ENCODE data around the gene CCR7. TPM values are rescaled to one million over a fixed set of nuclear protein-coding genes. Genes with fewer than 3 reads are reported as not detected.

Gene CCR7
- total and polyA plus RNA-seq, 9 donors = 0.18 to 2.5 (median 0.37) TPM; not detected in 2

DNA sequence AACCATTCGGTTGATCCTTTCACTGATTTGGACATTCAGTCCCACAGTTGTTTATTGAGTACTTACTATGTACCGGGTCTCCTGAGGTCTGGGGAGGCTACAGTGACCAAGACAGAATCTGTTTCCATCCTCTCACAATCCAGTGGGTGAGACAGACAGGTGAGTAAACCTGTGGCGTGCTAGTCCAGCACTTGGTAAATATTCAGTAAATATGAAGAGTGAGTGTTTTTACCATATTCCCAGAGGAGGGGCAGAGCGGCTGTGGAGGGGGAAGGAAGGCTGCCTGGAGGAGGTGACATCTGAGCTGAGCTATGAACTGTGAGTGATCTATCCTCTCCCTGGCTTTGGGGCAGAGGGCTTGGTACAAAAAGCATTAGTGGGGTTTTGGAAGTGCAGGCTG is 31.4 kb downstream of the CCR7 start:
- TF ChIP-seq POLR2A (IDR thresholded peaks at IDR 0.05) (no peak), EP300 (IDR thresholded peaks at IDR 0.05) (no peak)
- TF ChIP-seq, protein P1, sequence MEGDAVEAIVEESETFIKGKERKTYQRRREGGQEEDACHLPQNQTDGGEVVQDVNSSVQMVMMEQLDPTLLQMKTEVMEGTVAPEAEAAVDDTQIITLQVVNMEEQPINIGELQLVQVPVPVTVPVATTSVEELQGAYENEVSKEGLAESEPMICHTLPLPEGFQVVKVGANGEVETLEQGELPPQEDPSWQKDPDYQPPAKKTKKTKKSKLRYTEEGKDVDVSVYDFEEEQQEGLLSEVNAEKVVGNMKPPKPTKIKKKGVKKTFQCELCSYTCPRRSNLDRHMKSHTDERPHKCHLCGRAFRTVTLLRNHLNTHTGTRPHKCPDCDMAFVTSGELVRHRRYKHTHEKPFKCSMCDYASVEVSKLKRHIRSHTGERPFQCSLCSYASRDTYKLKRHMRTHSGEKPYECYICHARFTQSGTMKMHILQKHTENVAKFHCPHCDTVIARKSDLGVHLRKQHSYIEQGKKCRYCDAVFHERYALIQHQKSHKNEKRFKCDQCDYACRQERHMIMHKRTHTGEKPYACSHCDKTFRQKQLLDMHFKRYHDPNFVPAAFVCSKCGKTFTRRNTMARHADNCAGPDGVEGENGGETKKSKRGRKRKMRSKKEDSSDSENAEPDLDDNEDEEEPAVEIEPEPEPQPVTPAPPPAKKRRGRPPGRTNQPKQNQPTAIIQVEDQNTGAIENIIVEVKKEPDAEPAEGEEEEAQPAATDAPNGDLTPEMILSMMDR (IDR thresholded peaks at IDR 0.05) = no peak
- 60 to 67% (median 63%) methylated on average over 4 of the region's 4 CpGs for WGBS, 3 donors
- Histone ChIP-seq H3K36me3 (no peaks in the 10 kb centered on the region), H3K4me1 (ENCODE audit: insufficient read depth) (peaks cover 25% of the 10 kb centered on the region), H3K4me3 (no peak overlapping the region), H3K9me3 (no peaks in the 10 kb centered on the region), H3K27me3 (no peaks in the 10 kb centered on the region), H3K27ac (peak overlapping the region in 1 of 2 donors; percentile 75)
- peak in 2 of 5 donors; percentile 30 to 40 for DNase-seq
- intact Hi-C loops (cut with DNase I) = loop anchor here (2.0 to 10.0 kb wide), 7 partner anchors 49 to 177 kb away; partner anchors contain the start of gene IGFBP4 (in 3 of the 4)

DNA sequence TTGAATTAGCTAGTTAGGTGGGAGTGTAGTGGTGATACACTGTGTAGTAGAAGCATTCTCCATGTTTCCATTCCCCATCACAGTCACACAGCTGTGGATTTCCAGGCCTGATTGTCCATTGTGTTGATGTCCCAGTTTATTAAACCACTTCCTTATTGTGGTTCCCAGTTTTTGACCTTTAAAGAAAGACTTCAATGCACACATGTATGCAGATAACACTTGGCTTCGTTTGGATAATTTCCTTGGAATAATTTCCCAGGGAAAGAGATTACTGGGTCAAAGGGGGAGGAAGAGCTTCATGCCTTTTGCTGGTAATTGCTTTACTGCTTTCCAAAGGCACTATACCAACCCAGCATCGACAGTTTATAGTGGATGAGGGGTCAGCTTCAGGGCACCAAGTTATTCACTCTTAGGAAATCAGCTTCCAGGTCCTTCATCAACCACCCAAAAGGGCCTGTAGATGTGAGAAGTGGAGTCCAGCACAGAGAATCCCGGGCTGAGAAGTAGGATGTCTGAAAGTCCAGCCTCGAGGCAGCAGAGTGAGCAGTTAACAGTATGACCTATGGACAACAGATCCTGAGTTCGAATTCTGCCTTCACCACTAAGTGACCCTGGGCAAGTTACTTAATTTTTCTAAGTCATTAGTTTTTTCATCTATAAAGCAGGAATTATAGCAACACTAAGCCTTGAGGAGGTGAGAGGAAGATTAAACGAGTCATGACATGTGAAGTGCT is 32.6 kb downstream of the CCR7 start:
- H3K9me3 ChIP-seq = no peaks in the 10 kb centered on the region
- H3K27me3 ChIP-seq = no peaks in the 10 kb centered on the region
- H3K36me3 ChIP-seq = no peaks in the 10 kb centered on the region
- H3K27ac ChIP-seq = peak overlapping the region in 1 of 2 donors; percentile 55
- peaks cover 19% of the 10 kb centered on the region for H3K4me1 ChIP-seq (ENCODE audit: insufficient read depth)
- WGBS, 3 donors = 32 to 39% (median 36%) methylated on average over 6 of the region's 6 CpGs
- DNase-seq = peak in 2 of 5 donors; percentile 16 to 25
- TF ChIP-seq, protein P1 (IDR thresholded peaks at IDR 0.05) = no peak
- no peak overlapping the region for H3K4me3 ChIP-seq
- intact Hi-C loops (cut with DNase I) = loop anchor here (2.0 to 10.0 kb wide), 6 partner anchors 48 to 175 kb away; partner anchors contain the start of gene IGFBP4 (in 2 of the 4)

DNA sequence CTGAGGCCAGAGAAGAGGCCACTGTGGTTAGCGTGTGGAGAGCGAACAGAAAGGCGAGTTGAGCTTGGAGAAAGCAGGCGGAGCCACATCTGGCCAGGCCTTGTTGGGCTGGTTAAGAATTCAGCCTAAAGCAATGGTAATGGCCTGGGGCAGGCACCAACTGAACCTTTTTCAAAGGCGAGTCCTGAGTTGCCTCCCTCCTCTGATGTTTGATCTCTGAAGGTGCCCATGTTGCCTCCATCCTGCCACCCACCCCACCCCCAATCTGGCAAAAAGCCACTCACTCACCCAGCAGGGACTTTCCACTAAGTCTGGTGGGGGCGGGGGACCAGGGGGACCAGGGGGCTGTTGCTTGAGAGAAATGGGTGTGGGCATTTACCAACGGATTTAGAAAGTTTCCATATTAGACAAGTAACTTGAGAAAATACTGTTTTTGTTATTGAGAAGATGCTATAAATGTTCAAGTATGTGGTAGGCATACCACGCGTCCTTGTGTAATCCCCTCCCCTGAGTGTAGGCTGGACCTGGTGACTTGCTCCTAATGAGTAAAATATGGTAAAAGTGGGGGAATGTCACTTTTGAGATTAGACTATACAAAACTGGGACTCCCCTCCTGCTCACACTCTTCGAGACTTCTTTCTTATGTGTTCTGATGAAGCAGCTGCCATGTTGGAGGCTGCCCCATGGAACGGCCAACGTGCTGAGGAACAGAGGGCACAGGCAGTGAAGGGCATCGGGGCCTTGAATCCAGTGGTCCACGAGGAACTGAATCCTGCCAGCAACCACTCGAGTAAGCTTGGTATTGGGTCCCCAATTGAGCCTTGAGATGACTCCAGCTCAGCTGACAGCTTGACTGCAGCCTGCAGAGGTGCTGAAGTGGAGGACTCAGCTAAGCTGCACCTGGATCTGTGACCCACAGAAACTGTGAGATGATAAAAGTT is 34.0 kb downstream of the CCR7 start:
- Histone ChIP-seq H3K4me3 (no peak overlapping the region), H3K9me3 (no peaks in the 10 kb centered on the region), H3K36me3 (no peaks in the 10 kb centered on the region), H3K27ac (no peak overlapping the region), H3K27me3 (no peaks in the 10 kb centered on the region), H3K4me1 (ENCODE audit: insufficient read depth) (peaks cover 13% of the 10 kb centered on the region)
- intact Hi-C loops (cut with DNase I) = loop anchor here (5.0 to 10.0 kb wide), 5 partner anchors 47 to 174 kb away; partner anchors contain the start of gene IGFBP4 (in 2 of the 4)
- peak in 3 of 5 donors; percentile 27 to 45 (median 38) for DNase-seq
- no peak for TF ChIP-seq EP300 (IDR thresholded peaks at IDR 0.05)
- no peak for TF ChIP-seq POLR2A (IDR thresholded peaks at IDR 0.05)
- TF ChIP-seq, protein P1 (IDR thresholded peaks at IDR 0.05) = no peak
- 87 to 91% (median 89%) methylated on average over 15 of the region's 15 CpGs for WGBS, 3 donors

DNA sequence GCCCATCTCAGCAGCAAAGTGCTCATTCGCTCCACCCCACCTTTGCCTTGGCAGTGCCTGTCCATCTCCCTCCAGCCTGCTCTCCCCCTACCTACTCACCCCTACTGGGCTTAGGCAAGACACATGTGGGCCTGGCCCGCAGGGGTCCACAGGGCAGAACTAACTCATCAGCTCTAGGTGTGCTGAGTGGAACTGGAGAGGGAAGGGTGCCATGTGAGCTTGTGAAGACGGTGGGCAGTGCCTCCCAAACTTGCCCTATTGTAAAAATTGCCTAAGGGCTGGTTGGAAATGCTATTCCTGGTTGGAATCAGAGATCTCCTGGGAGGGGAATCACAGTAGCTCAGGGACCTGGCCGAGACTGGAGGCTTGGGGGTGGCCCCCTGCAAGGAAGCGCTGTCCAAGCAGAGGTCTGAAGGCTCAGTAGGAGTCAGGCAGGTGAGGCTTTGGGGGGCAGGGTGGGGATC is 34.7 kb downstream of the CCR7 start:
- intact Hi-C loops (cut with DNase I) = loop anchor here (5.0 to 10.0 kb wide), 5 partner anchors 46 to 173 kb away; partner anchors contain the start of gene IGFBP4 (in 2 of the 4)
- no peaks in the 10 kb centered on the region for H3K36me3 ChIP-seq
- H3K27ac ChIP-seq = no peak overlapping the region
- no peaks in the 10 kb centered on the region for H3K9me3 ChIP-seq
- TF ChIP-seq, protein P1 (IDR thresholded peaks at IDR 0.05) = no peak
- TF ChIP-seq EP300 (IDR thresholded peaks at IDR 0.05) = no peak
- no peak for TF ChIP-seq POLR2A (IDR thresholded peaks at IDR 0.05)
- peaks cover 8% of the 10 kb centered on the region for H3K4me1 ChIP-seq (ENCODE audit: insufficient read depth)
- H3K27me3 ChIP-seq = no peaks in the 10 kb centered on the region
- DNase-seq = peak in 1 of 5 donors; percentile 25
- no peak overlapping the region for H3K4me3 ChIP-seq
- 91 to 97% (median 92%) methylated on average over 5 of the region's 5 CpGs for WGBS, 3 donors

Data from ovary (tissue), 9 donors.